Hepatocyte (in vitro differentiated cells): ENCODE data around the gene CYBA. TPM values are rescaled to one million over a fixed set of nuclear protein-coding genes. Genes with fewer than 3 reads are reported as not detected.

ENCODE experiments used
- DNase-seq: peaks from one replicate; pipeline ENCODE4 v3.0.0-alpha.2; 2016; ENCODE audit warnings: low spot score
- H2AFZ ChIP-seq: fragments of 200-600 bp; sonication (generic); 2 replicates; pipeline ENCODE4 v1.6.0; 2016; ENCODE audit warnings: antibody characterized with exemption, mild to moderate bottlenecking
- H3K27ac ChIP-seq: fragments of 200-600 bp; sonication (generic); 2 replicates; pipeline ENCODE4 v1.5.1; 2016; ENCODE audit warnings: mild to moderate bottlenecking
- H3K27me3 ChIP-seq: fragments of 200-600 bp; sonication (generic); 2 replicates; pipeline ENCODE4 v1.6.1; 2016
- H3K36me3 ChIP-seq: fragments of 200-600 bp; sonication (generic); replicated peaks from 2 replicates; pipeline ENCODE4 v1.5.1; 2016; ENCODE audit warnings: low read depth; ENCODE audit not compliant: insufficient read depth
- H3K4me1 ChIP-seq: fragments of 200-600 bp; sonication (generic); 2 replicates; pipeline ENCODE4 v1.5.1; 2016; ENCODE audit warnings: mild to moderate bottlenecking, moderate library complexity; ENCODE audit not compliant: insufficient read depth
- H3K4me2 ChIP-seq: fragments of 200-600 bp; sonication (generic); 2 replicates; pipeline ENCODE4 v1.6.0; 2016
- H3K4me3 ChIP-seq: fragments of 200-600 bp; sonication (generic); 2 replicates; pipeline ENCODE4 v1.5.1; 2016; ENCODE audit warnings: mild to moderate bottlenecking
- H3K79me2 ChIP-seq: fragments of 200-600 bp; sonication (generic); 2 replicates; pipeline ENCODE4 v1.6.0; 2017; ENCODE audit warnings: mild to moderate bottlenecking
- H3K9me2 ChIP-seq: fragments of 200-600 bp; sonication (generic); replicated peaks from 2 replicates; pipeline ENCODE4 v1.6.0; 2017; ENCODE audit warnings: mild to moderate bottlenecking; ENCODE audit not compliant: insufficient read depth
- H3K9me3 ChIP-seq: fragments of 200-600 bp; sonication (generic); 2 replicates; pipeline ENCODE4 v1.5.1; 2016; ENCODE audit warnings: low read depth, mild to moderate bottlenecking
- H4K20me1 ChIP-seq: fragments of 200-600 bp; sonication (generic); 2 replicates; pipeline ENCODE4 v1.6.0; 2016; ENCODE audit warnings: mild to moderate bottlenecking; ENCODE audit not compliant: insufficient read depth, poor library complexity, severe bottlenecking
- CTCF ChIP-seq: fragments of 200-600 bp; sonication (generic); IDR thresholded peaks from 2 replicates; pipeline ENCODE4 v1.5.1; 2016; ENCODE audit warnings: antibody characterized with exemption, mild to moderate bottlenecking; ENCODE audit not compliant: poor library complexity
- EZH2 ChIP-seq: fragments of 200-600 bp; sonication (generic); IDR thresholded peaks from 2 replicates; pipeline ENCODE4 v1.6.1; 2016; ENCODE audit warnings: antibody characterized with exemption, mild to moderate bottlenecking, borderline replicate concordance
- EZH2phosphoT487 ChIP-seq: fragments of 200-600 bp; sonication (generic); IDR thresholded peaks from one replicate; pipeline ENCODE4 v1.6.1; 2018; ENCODE audit warnings: antibody characterized with exemption, mild to moderate bottlenecking, low read depth, moderate library complexity; ENCODE audit not compliant: unreplicated experiment, severe bottlenecking
- WGBS: methylation state at CpG from one replicate; pipeline ENCODE4 v1.1.6; 2016; ENCODE audit warnings: low lambda C conversion rate; ENCODE audit errors: missing lambda C conversion rate; 5-methylcytosine and 5-hydroxymethylcytosine counted together
- polyA plus RNA-seq: library from polyadenylated mRNA; unstranded; fragments of >200 nt; fragmentation: Nextera tagmentation; extraction: Ambion mirVana; gene quantifications from 2 replicates; pipeline ENCODE4 v1.2.1, GENCODE V29; 2016
- total RNA-seq: library from RNA; depleted of rRNA; stranded (reverse); fragments of >200 nt; gene quantifications from 2 replicates; pipeline ENCODE4 v1.2.3, GENCODE V29; 2014

Gene CYBA
- total and polyA plus RNA-seq, 2 experiments from 2014 or later = 196 to 419 TPM

- no peaks in the 10 kb centered on the region for H3K9me2 ChIP-seq
- no peaks in the 10 kb centered on the region for H3K36me3 ChIP-seq
- peaks cover 27% of the 10 kb centered on the region for H4K20me1 ChIP-seq
- DNase-seq = no peak
- no peak overlapping the region for H3K4me2 ChIP-seq
- no peak overlapping the region for H2AFZ ChIP-seq
- H3K27ac ChIP-seq = no peak overlapping the region
- peaks cover 16% of the 10 kb centered on the region for H3K4me1 ChIP-seq
- peaks cover 26% of the 10 kb centered on the region for H3K79me2 ChIP-seq
- no peaks in the 10 kb centered on the region for H3K27me3 ChIP-seq
- H3K9me3 ChIP-seq = no peaks in the 10 kb centered on the region
- no peak overlapping the region for H3K4me3 ChIP-seq
- WGBS = 93% methylated on average over 22 of the region's 25 CpGs
- TF ChIP-seq CTCF (no peak), EZH2phosphoT487 (no peak), EZH2 (no peak)
Observed at GRCh38 chr16:88656291-88656980, 5.6 kb upstream of the CYBA start.

- Histone ChIP-seq H4K20me1 (peaks cover 21% of the 10 kb centered on the region), H3K36me3 (no peaks in the 10 kb centered on the region), H3K9me3 (no peaks in the 10 kb centered on the region), H3K4me1 (peaks cover 15% of the 10 kb centered on the region), H2AFZ (no peak overlapping the region), H3K9me2 (no peaks in the 10 kb centered on the region), H3K4me3 (no peak overlapping the region), H3K79me2 (peaks cover 20% of the 10 kb centered on the region), H3K4me2 (no peak overlapping the region), H3K27me3 (no peaks in the 10 kb centered on the region), H3K27ac (no peak overlapping the region)
- DNase-seq = no peak
- 89% methylated on average over 26 of the region's 29 CpGs for WGBS
- TF ChIP-seq EZH2 (no peak), CTCF (no peak), EZH2phosphoT487 (no peak)
Observed at GRCh38 chr16:88655733-88656281, 5.0 kb upstream of the CYBA start.

GRCh38 chr16:88655053-88655732, 4.3 kb upstream of the CYBA start:
- no peaks in the 10 kb centered on the region for H3K27me3 ChIP-seq
- DNase-seq = no peak
- WGBS = 95% methylated on average over 46 of the region's 50 CpGs
- no peaks in the 10 kb centered on the region for H3K9me2 ChIP-seq
- H3K4me3 ChIP-seq = no peak overlapping the region
- no peaks in the 10 kb centered on the region for H3K9me3 ChIP-seq
- H2AFZ ChIP-seq = no peak overlapping the region
- H3K27ac ChIP-seq = no peak overlapping the region
- peaks cover 12% of the 10 kb centered on the region for H3K4me1 ChIP-seq
- no peaks in the 10 kb centered on the region for H3K36me3 ChIP-seq
- H3K4me2 ChIP-seq = no peak overlapping the region
- H3K79me2 ChIP-seq = peaks cover 14% of the 10 kb centered on the region
- peaks cover 16% of the 10 kb centered on the region for H4K20me1 ChIP-seq
- TF ChIP-seq CTCF (no peak), EZH2phosphoT487 (no peak), EZH2 (no peak)
